Right cardiac atrium (tissue), 5 donors: Measurements from ENCODE around the gene MAP3K13. TPM values are rescaled to one million over a fixed set of nuclear protein-coding genes. Genes with fewer than 3 reads are reported as not detected.

Experiments
- ATAC-seq, 2 donors: fragments of 200-7000 bp; cut with Tn5 transposase; one replicate each; pipeline versions ENCODE4 v1.8.0 to v1.9.1; 2020; ENCODE audit warnings: moderate library complexity in 2 of 2, mild to moderate bottlenecking in 1 of 2
- DNase-seq, 3 donors: peaks; one replicate each; pipeline ENCODE4 v3.0.0-alpha.2; 2020
- H3K27ac ChIP-seq: one replicate; pipeline ENCODE4 v1.5.1; 2013; ENCODE audit warnings: mild to moderate bottlenecking, low read length, control low read depth, moderate library complexity
- H3K27me3 ChIP-seq: one replicate; pipeline ENCODE4 v1.6.1; 2013; ENCODE audit not compliant: control insufficient read depth, insufficient read depth
- H3K4me1 ChIP-seq: one replicate; pipeline ENCODE4 v1.6.1; 2013; ENCODE audit warnings: low read length; ENCODE audit not compliant: control insufficient read depth, insufficient read depth
- H3K4me3 ChIP-seq: one replicate; pipeline ENCODE4 v1.5.1; 2013; ENCODE audit warnings: low read length, control low read depth
- H3K9me3 ChIP-seq: one replicate; pipeline ENCODE4 v1.6.1; 2013; ENCODE audit warnings: low read length; ENCODE audit not compliant: control insufficient read depth
- WGBS: extraction: QIAGEN DNeasy Blood & Tissue Kit; methylation state at CpG from one replicate; pipeline ENCODE4 v1.1.7; 2013; 5-methylcytosine and 5-hydroxymethylcytosine counted together
- intact Hi-C, 4 donors: fragments of 100-400 bp; cut with DNase I; formaldehyde crosslinking; loops; one replicate each; pipeline versions ENCODE4 v1.11.0 to v1.14.0; 2022 to 2023
- polyA plus RNA-seq: library from polyadenylated mRNA; stranded (reverse); fragments of 200-250 nt; gene quantifications from one replicate; pipeline ENCODE4 v1.2.3, GENCODE V29; 2013
- total RNA-seq, 4 donors: library from RNA; stranded (reverse); fragmentation: NEBNext Ultra II Directional; extraction: Animal tissue kit (Norgen Biotek cat#: 25700); gene quantifications; one replicate each; pipeline ENCODE4 v1.2.1, GENCODE V29; 2021
- donor health status: healthy with polysubstance abuse.
- donor health status: DM: no; HTN: yes; CAD: no.
- donor health status: DM: no; HTN: no; CAD: no.
- donor health status: DM: no; HTN: yes; CAD: no; lungs with severe emphysema.
- donor health status: DM: yes; HTN: yes; CAD: no.

MAP3K13 gene
- total and polyA plus RNA-seq, 5 donors: 10.8 to 18.5 (median 12.3) TPM

DNA sequence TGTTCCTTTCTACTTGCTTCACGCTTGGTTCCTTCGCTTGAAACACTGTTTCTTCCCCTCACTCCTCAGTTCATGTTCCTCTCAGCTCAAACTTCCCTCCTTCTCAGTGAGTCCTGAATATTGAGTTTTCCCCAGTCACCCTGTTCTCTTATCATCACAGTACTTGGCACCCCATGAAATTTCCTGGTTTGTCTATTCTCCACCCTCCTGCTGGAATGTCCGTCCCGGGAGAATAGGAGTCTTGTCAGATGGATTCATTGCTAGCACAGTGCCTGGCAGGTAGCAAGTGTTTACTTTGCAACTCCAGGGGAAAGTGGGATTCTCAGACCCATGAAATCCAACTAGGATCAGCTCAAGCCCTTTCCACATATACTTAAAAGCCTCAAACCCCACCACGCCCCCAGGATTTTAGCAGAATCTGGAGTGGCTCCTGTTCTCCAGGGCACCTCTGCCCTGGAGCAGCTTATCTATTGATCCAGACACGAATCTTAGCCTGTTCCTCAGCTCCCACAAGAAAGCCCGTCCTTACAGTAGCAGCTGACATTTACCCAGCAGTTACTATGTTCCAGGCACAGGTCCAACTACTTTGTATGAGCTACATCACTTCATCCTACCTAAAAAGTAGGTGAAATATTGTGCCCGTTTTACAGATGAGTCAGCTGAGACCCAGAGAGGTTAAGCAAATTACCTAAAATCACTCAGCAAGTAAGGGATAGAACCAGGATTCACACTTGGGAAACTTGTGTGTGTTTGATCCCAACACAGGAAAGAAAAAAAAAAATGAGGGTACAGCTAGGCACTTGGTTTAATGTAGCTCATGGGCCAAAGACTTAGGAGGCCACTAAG, 36.8 kb upstream of the MAP3K13 start:
- intact Hi-C loops: no loop called here
- Histone ChIP-seq H3K27ac (no peak overlapping the region), H3K4me1 (no peaks in the 10 kb centered on the region), H3K27me3 (no peaks in the 10 kb centered on the region), H3K9me3 (no peaks in the 10 kb centered on the region), H3K4me3 (no peak overlapping the region)
- ATAC-seq: no peak
- no peak for DNase-seq
- 85% methylated on average over 8 of the region's 8 CpGs for WGBS

- Histone ChIP-seq H3K4me1 (no peaks in the 10 kb centered on the region), H3K9me3 (no peaks in the 10 kb centered on the region), H3K27me3 (no peaks in the 10 kb centered on the region), H3K27ac (no peak overlapping the region), H3K4me3 (no peak overlapping the region)
- DNase-seq (no peak), ATAC-seq (no peak)
- intact Hi-C loops: no loop called here
- WGBS: 72% methylated on average over 6 of the region's 6 CpGs
Observed at GRCh38 chr3:185327062-185327461, 35.9 kb upstream of the MAP3K13 start.

- Histone ChIP-seq H3K27me3 (no peaks in the 10 kb centered on the region), H3K27ac (no peak overlapping the region), H3K4me1 (no peaks in the 10 kb centered on the region), H3K4me3 (no peak overlapping the region), H3K9me3 (no peaks in the 10 kb centered on the region)
- ATAC-seq: peak; percentile 46 to 62
- no peak for DNase-seq
- WGBS: 70% methylated on average over 10 of the region's 10 CpGs
- intact Hi-C loops: no loop called here
Observed at GRCh38 chr3:185328324-185329004, 34.5 kb upstream of the MAP3K13 start.

- DNase-seq (no peak), ATAC-seq (no peak)
- no peak overlapping the region for H3K27ac ChIP-seq
- 73% methylated on average over 6 of the region's 6 CpGs for WGBS
- no peaks in the 10 kb centered on the region for H3K27me3 ChIP-seq
- H3K4me1 ChIP-seq: no peaks in the 10 kb centered on the region
- no peak overlapping the region for H3K4me3 ChIP-seq
- H3K9me3 ChIP-seq: no peaks in the 10 kb centered on the region
- intact Hi-C loops: no loop called here
Observed at GRCh38 chr3:185330238-185330637, 32.7 kb upstream of the MAP3K13 start.

GRCh38 chr3:185330644-185331043, 32.3 kb upstream of the MAP3K13 start:
- DNase-seq (no peak), ATAC-seq (no peak)
- Histone ChIP-seq H3K4me1 (no peaks in the 10 kb centered on the region), H3K4me3 (no peak overlapping the region), H3K9me3 (no peaks in the 10 kb centered on the region), H3K27ac (no peak overlapping the region), H3K27me3 (no peaks in the 10 kb centered on the region)
- intact Hi-C loops: no loop called here
- WGBS: 97% methylated on average over 3 of the region's 3 CpGs

GRCh38 chr3:185332026-185332735, 30.8 kb upstream of the MAP3K13 start:
- intact Hi-C loops: no loop called here
- no peak overlapping the region for H3K27ac ChIP-seq
- no peak overlapping the region for H3K4me3 ChIP-seq
- no peak for DNase-seq
- peak in 1 of 2 donors; percentile 33 for ATAC-seq
- H3K4me1 ChIP-seq: no peaks in the 10 kb centered on the region
- H3K27me3 ChIP-seq: no peaks in the 10 kb centered on the region
- 51% methylated on average over 3 of the region's 3 CpGs for WGBS
- no peaks in the 10 kb centered on the region for H3K9me3 ChIP-seq

DNA sequence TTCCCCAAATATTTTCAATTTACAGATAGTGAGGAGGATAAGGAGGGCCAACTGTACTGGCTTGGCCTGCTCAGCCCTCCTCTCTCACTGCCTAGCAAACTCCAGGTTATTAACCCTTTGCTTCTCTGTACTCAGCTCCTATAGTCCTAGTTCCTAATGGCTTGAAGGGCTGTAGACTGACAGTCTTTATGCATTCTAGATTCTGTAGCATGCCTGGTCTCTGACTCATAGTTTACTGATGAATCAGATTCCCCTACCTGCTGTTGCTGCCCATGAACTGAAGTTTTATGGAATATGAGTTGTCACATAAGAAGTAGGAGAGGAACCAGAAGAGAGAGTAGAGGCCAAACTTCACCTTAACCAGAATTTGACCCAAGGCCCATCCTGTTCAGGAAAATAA, 27.1 kb upstream of the MAP3K13 start:
- Histone ChIP-seq H3K4me3 (no peak overlapping the region), H3K27me3 (no peaks in the 10 kb centered on the region), H3K4me1 (no peaks in the 10 kb centered on the region), H3K27ac (no peak overlapping the region), H3K9me3 (no peaks in the 10 kb centered on the region)
- ATAC-seq (no peak), DNase-seq (no peak)
- intact Hi-C loops: no loop called here

- WGBS: 78% methylated on average over 5 of the region's 5 CpGs
- ATAC-seq (no peak), DNase-seq (no peak)
- Histone ChIP-seq H3K27ac (no peak overlapping the region), H3K4me3 (no peak overlapping the region), H3K9me3 (no peaks in the 10 kb centered on the region), H3K27me3 (no peaks in the 10 kb centered on the region), H3K4me1 (no peaks in the 10 kb centered on the region)
- intact Hi-C loops: no loop called here
Observed at GRCh38 chr3:185337231-185337816, 25.6 kb upstream of the MAP3K13 start.

DNA sequence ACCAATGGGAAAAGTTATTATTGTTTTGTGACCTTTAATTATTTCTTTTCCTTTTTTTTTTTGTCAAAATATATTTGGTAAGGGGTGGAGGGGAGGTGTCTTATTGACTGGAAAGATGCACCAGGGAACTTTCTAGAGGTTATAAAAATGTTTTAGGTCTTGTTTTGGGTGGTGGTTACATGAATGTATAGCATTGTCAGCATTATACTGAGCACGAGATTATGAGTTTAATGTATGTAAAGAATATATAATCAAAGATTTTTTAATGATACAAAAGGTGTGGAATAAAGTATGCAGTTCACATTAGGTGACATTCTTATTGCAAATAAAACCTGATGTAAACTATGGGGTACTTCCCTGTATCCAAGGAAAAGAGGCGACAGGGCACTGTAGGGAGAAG, 23.0 kb upstream of the MAP3K13 start:
- Histone ChIP-seq H3K4me3 (no peak overlapping the region), H3K27me3 (no peaks in the 10 kb centered on the region), H3K27ac (no peak overlapping the region), H3K9me3 (no peaks in the 10 kb centered on the region), H3K4me1 (no peaks in the 10 kb centered on the region)
- ATAC-seq (no peak), DNase-seq (no peak)
- intact Hi-C loops: no loop called here
- 96% methylated on average over 2 of the region's 2 CpGs for WGBS

GRCh38 chr3:185340751-185341150, 22.2 kb upstream of the MAP3K13 start:
- intact Hi-C loops: no loop called here
- ATAC-seq: no peak
- WGBS: 94% methylated on average over 2 of the region's 2 CpGs
- H3K4me1 ChIP-seq: no peaks in the 10 kb centered on the region
- H3K27me3 ChIP-seq: no peaks in the 10 kb centered on the region
- no peak overlapping the region for H3K27ac ChIP-seq
- H3K9me3 ChIP-seq: no peaks in the 10 kb centered on the region
- no peak overlapping the region for H3K4me3 ChIP-seq
- no peak for DNase-seq
